ENCODE data around the gene NPLOC4. TPM values are rescaled to one million over a fixed set of nuclear protein-coding genes. Genes with fewer than 3 reads are reported as not detected.
A peak's percentile ranks its signal among the peaks of the same experiment; 100 is the strongest.
"Not testable (repeated sequence)": the region's sequence is repeated elsewhere in the genome, so short reads cannot be mapped to it uniquely, and the experiment has no call there.

NPLOC4 gene
- total RNA-seq, 1 experiment from 2014 or later = 32.4 TPM

- H3K9me2 ChIP-seq (replicated peaks; ENCODE audit: insufficient read depth, low read length) = no peaks in the 10 kb centered on the region
- no peaks in the 10 kb centered on the region for H3K27me3 ChIP-seq (ENCODE audit: low read length)
- H3K4me2 ChIP-seq (ENCODE audit: low read depth, low read length, poor library complexity, severe bottlenecking) = no peak overlapping the region
- H2AFZ ChIP-seq (ENCODE audit: low read length) = no peak overlapping the region
- peaks cover 8% of the 10 kb centered on the region for H3K4me1 ChIP-seq (ENCODE audit: low read length)
- no peaks in the 10 kb centered on the region for H3K36me3 ChIP-seq (ENCODE audit: insufficient read depth, low read length)
- DNase-seq = peak; percentile 69
- peaks cover 12% of the 10 kb centered on the region; the same call in 1 of the 2 replicates for H3K9me3 ChIP-seq (ENCODE audit: low read length)
- no peak overlapping the region for H3K9ac ChIP-seq (ENCODE audit: low read length)
- no peak overlapping the region for H3K27ac ChIP-seq (ENCODE audit: low read length)
- H3K79me2 ChIP-seq (ENCODE audit: low read length) = no peaks in the 10 kb centered on the region
- H3K4me3 ChIP-seq (ENCODE audit: low read length) = no peak overlapping the region
- H4K20me1 ChIP-seq (ENCODE audit: insufficient read depth, low read depth, low read length) = no peaks in the 10 kb centered on the region
These were observed 102.5 kb downstream of the NPLOC4 start for GRCh38 chr17:81534157-81535006.

GRCh38 chr17:81533339-81534141 is 103.4 kb downstream of the NPLOC4 start:
- Histone ChIP-seq H3K9me2 (replicated peaks; ENCODE audit: insufficient read depth, low read length) (no peaks in the 10 kb centered on the region), H3K9ac (ENCODE audit: low read length) (no peak overlapping the region), H3K4me3 (ENCODE audit: low read length) (no peak overlapping the region), H3K27ac (ENCODE audit: low read length) (no peak overlapping the region), H3K9me3 (ENCODE audit: low read length) (peaks cover 16% of the 10 kb centered on the region), H4K20me1 (ENCODE audit: insufficient read depth, low read depth, low read length) (no peaks in the 10 kb centered on the region), H3K4me1 (ENCODE audit: low read length) (peaks cover 8% of the 10 kb centered on the region), H2AFZ (ENCODE audit: low read length) (no peak overlapping the region), H3K36me3 (ENCODE audit: insufficient read depth, low read length) (no peaks in the 10 kb centered on the region), H3K27me3 (ENCODE audit: low read length) (no peaks in the 10 kb centered on the region), H3K79me2 (ENCODE audit: low read length) (no peaks in the 10 kb centered on the region), H3K4me2 (ENCODE audit: low read depth, low read length, poor library complexity, severe bottlenecking) (no peak overlapping the region)
- DNase-seq = no peak

GRCh38 chr17:81532490-81533287 is 104.2 kb downstream of the NPLOC4 start:
- no peak overlapping the region for H3K4me3 ChIP-seq (ENCODE audit: low read length)
- H3K79me2 ChIP-seq (ENCODE audit: low read length) = no peaks in the 10 kb centered on the region
- no peak overlapping the region for H2AFZ ChIP-seq (ENCODE audit: low read length)
- no peak for DNase-seq
- no peak overlapping the region for H3K27ac ChIP-seq (ENCODE audit: low read length)
- no peaks in the 10 kb centered on the region for H4K20me1 ChIP-seq (ENCODE audit: insufficient read depth, low read depth, low read length)
- H3K36me3 ChIP-seq (ENCODE audit: insufficient read depth, low read length) = no peaks in the 10 kb centered on the region
- peaks cover 8% of the 10 kb centered on the region for H3K4me1 ChIP-seq (ENCODE audit: low read length)
- H3K27me3 ChIP-seq (ENCODE audit: low read length) = no peaks in the 10 kb centered on the region
- no peaks in the 10 kb centered on the region for H3K9me2 ChIP-seq (replicated peaks; ENCODE audit: insufficient read depth, low read length)
- H3K9ac ChIP-seq (ENCODE audit: low read length) = no peak overlapping the region
- H3K9me3 ChIP-seq (ENCODE audit: low read length) = peaks cover 16% of the 10 kb centered on the region
- H3K4me2 ChIP-seq (ENCODE audit: low read depth, low read length, poor library complexity, severe bottlenecking) = no peak overlapping the region

- not testable (repeated sequence) for H3K4me1 ChIP-seq (ENCODE audit: low read length); H3K27ac ChIP-seq (ENCODE audit: low read length); H3K4me3 ChIP-seq (ENCODE audit: low read length); H4K20me1 ChIP-seq (ENCODE audit: insufficient read depth, low read depth, low read length); H3K27me3 ChIP-seq (ENCODE audit: low read length); H3K9me2 ChIP-seq (replicated peaks; ENCODE audit: insufficient read depth, low read length); H3K79me2 ChIP-seq (ENCODE audit: low read length); H3K9ac ChIP-seq (ENCODE audit: low read length); H2AFZ ChIP-seq (ENCODE audit: low read length); H3K4me2 ChIP-seq (ENCODE audit: low read depth, low read length, poor library complexity, severe bottlenecking); H3K36me3 ChIP-seq (ENCODE audit: insufficient read depth, low read length); DNase-seq
- H3K9me3 ChIP-seq (ENCODE audit: low read length) = peaks cover 16% of the 10 kb centered on the region
These were observed 104.9 kb downstream of the NPLOC4 start for GRCh38 chr17:81531998-81532404.

- not testable (repeated sequence) for H3K9ac ChIP-seq (ENCODE audit: low read length); H3K79me2 ChIP-seq (ENCODE audit: low read length); DNase-seq; H3K27ac ChIP-seq (ENCODE audit: low read length); H3K4me2 ChIP-seq (ENCODE audit: low read depth, low read length, poor library complexity, severe bottlenecking); H3K4me3 ChIP-seq (ENCODE audit: low read length); H3K27me3 ChIP-seq (ENCODE audit: low read length); H3K4me1 ChIP-seq (ENCODE audit: low read length); H4K20me1 ChIP-seq (ENCODE audit: insufficient read depth, low read depth, low read length); H2AFZ ChIP-seq (ENCODE audit: low read length); H3K9me2 ChIP-seq (replicated peaks; ENCODE audit: insufficient read depth, low read length); H3K36me3 ChIP-seq (ENCODE audit: insufficient read depth, low read length)
- peaks cover 16% of the 10 kb centered on the region for H3K9me3 ChIP-seq (ENCODE audit: low read length)
These were observed 105.9 kb downstream of the NPLOC4 start for GRCh38 chr17:81531013-81531412.

GRCh38 chr17:81529437-81529803 is 107.5 kb downstream of the NPLOC4 start:
- Histone ChIP-seq H3K9me3 (ENCODE audit: low read length) (peaks cover 16% of the 10 kb centered on the region), H4K20me1 (ENCODE audit: insufficient read depth, low read depth, low read length) (no peaks in the 10 kb centered on the region), H3K27me3 (ENCODE audit: low read length) (no peaks in the 10 kb centered on the region), H2AFZ (ENCODE audit: low read length) (no peak overlapping the region), H3K4me1 (ENCODE audit: low read length) (peaks cover 4% of the 10 kb centered on the region; the same call in 1 of the 2 replicates), H3K9me2 (replicated peaks; ENCODE audit: insufficient read depth, low read length) (no peaks in the 10 kb centered on the region), H3K4me2 (ENCODE audit: low read depth, low read length, poor library complexity, severe bottlenecking) (no peak overlapping the region), H3K4me3 (ENCODE audit: low read length) (no peak overlapping the region), H3K9ac (ENCODE audit: low read length) (no peak overlapping the region), H3K27ac (ENCODE audit: low read length) (no peak overlapping the region), H3K36me3 (ENCODE audit: insufficient read depth, low read length) (no peaks in the 10 kb centered on the region), H3K79me2 (ENCODE audit: low read length) (no peaks in the 10 kb centered on the region)
- DNase-seq = no peak

GRCh38 chr17:81528651-81529436 is 108.1 kb downstream of the NPLOC4 start:
- Histone ChIP-seq H3K4me1 (ENCODE audit: low read length) (no peaks in the 10 kb centered on the region), H2AFZ (ENCODE audit: low read length) (no peak overlapping the region), H3K27me3 (ENCODE audit: low read length) (no peaks in the 10 kb centered on the region), H3K4me3 (ENCODE audit: low read length) (no peak overlapping the region), H3K9me2 (replicated peaks; ENCODE audit: insufficient read depth, low read length) (no peaks in the 10 kb centered on the region), H3K27ac (ENCODE audit: low read length) (no peak overlapping the region), H3K36me3 (ENCODE audit: insufficient read depth, low read length) (no peaks in the 10 kb centered on the region), H3K9ac (ENCODE audit: low read length) (no peak overlapping the region), H3K4me2 (ENCODE audit: low read depth, low read length, poor library complexity, severe bottlenecking) (no peak overlapping the region), H3K79me2 (ENCODE audit: low read length) (no peaks in the 10 kb centered on the region), H4K20me1 (ENCODE audit: insufficient read depth, low read depth, low read length) (no peaks in the 10 kb centered on the region), H3K9me3 (ENCODE audit: low read length) (peaks cover 16% of the 10 kb centered on the region)
- DNase-seq = no peak
